Epithelial cell of proximal tubule (primary cell): ENCODE results near the gene GDF2. TPM values are rescaled to one million over a fixed set of nuclear protein-coding genes. Genes with fewer than 3 reads are reported as not detected.

ENCODE experiments used
- DNase-seq: peaks from one replicate; pipeline ENCODE4 v3.0.0-alpha.2; 2011; ENCODE audit warnings: low read depth
- H3K4me3 ChIP-seq: 2 replicates; pipeline ENCODE4 v1.5.1; 2011; ENCODE audit warnings: low read depth, mild to moderate bottlenecking, low read length
- total RNA-seq: library from RNA; depleted of rRNA; stranded (reverse); fragments of >200 nt; gene quantifications from 2 replicates; pipeline ENCODE4 v1.2.3, GENCODE V29; 2015
- TF ChIP-seq, protein P1 (sequence below): conservative IDR thresholded peaks from 2 replicates; pipeline ENCODE4 v1.5.1; 2012; ENCODE audit warnings: low read depth, mild to moderate bottlenecking, low read length

Gene GDF2
- total RNA-seq, 1 donor from 2014 or later = not detected

DNA sequence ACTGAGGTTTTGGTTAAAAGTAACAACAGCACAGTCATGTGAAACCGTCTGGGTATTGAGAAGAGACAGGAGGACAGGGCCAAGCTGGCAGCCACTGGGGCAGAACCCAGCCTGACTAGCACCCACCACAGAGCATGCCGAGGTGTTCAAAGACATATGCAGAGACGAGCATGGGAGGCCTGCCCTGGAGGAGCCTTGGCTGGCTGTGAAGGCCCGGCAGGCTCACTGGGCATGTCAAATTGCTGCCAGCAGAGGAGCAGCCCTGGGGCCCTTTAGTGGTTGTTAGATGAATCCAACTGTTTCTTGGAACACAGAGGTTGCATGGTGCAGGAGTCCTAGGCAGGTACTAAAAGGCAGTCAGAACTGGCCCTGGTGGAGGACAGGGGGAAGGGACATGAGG is 5.0 kb upstream of the GDF2 start:
- no peak for DNase-seq

DNA sequence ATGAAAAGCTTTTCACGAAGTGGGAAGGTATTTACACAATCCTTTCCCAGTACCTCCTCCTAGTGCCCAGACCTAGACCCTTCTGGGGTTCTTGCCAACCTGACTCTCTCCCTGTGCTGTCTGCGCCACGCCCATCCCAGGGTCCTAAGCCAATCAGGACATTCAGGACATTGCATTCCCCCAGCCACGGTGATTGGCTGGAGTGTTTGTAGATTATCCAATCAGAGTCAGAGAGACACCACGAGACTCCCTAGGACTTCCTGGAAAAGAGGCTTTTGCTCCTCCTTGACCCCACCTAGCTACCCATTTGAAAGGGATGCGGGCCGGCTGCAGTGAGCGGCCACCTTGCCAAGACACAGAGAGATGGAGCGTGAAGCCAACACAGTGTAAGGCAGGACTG is 3.5 kb upstream of the GDF2 start:
- DNase-seq = no peak
- TF ChIP-seq, protein P1, sequence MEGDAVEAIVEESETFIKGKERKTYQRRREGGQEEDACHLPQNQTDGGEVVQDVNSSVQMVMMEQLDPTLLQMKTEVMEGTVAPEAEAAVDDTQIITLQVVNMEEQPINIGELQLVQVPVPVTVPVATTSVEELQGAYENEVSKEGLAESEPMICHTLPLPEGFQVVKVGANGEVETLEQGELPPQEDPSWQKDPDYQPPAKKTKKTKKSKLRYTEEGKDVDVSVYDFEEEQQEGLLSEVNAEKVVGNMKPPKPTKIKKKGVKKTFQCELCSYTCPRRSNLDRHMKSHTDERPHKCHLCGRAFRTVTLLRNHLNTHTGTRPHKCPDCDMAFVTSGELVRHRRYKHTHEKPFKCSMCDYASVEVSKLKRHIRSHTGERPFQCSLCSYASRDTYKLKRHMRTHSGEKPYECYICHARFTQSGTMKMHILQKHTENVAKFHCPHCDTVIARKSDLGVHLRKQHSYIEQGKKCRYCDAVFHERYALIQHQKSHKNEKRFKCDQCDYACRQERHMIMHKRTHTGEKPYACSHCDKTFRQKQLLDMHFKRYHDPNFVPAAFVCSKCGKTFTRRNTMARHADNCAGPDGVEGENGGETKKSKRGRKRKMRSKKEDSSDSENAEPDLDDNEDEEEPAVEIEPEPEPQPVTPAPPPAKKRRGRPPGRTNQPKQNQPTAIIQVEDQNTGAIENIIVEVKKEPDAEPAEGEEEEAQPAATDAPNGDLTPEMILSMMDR = no peak
- H3K4me3 ChIP-seq = no peak overlapping the region

More for the DNA sequence above, 5.0 kb upstream of the GDF2 start:
- no peak overlapping the region for H3K4me3 ChIP-seq
- TF ChIP-seq, protein P1 = no peak

DNA sequence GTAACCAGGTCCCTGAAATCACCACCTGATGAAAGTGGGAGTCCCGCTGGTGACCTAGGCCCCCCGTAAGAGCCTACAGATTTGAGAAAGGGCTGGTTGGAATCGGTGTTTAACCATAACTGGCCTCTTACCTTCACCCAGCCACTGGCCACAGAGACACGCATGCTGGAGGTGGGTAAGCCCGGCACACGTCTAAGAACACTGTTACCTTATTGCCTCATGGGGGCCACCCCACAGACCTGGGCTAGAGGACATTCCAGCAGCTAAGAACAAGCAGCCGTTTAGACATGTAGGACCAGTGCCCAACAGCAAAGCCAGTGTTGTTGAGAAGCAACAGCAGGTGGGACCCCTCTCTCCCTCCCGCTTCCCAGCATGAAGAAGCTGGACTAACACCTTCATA is 2.5 kb upstream of the GDF2 start:
- DNase-seq = no peak
- TF ChIP-seq, protein P1 = no peak
- no peak overlapping the region for H3K4me3 ChIP-seq

DNA sequence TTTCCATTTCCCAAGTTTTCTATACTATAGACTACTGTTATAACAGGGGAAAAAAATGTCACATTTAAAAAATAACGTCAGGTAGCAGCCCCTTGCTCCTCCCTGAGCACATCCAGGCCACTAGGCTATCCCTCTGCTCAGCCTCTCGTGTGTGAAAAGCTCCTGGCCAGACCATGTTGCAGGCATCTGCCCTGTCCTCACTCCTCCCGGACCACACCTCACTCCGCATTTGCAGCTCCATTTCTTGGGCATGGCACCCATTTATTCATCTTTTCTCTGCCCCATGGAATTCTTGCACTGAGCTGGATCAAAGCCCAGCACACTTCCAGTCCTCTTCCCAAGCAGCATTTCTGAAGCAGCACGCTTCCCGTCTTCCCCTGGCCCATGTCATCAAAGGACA is 1.4 kb upstream of the GDF2 start:
- no peak for DNase-seq
- H3K4me3 ChIP-seq = no peak overlapping the region
- TF ChIP-seq, protein P1 = no peak

DNA sequence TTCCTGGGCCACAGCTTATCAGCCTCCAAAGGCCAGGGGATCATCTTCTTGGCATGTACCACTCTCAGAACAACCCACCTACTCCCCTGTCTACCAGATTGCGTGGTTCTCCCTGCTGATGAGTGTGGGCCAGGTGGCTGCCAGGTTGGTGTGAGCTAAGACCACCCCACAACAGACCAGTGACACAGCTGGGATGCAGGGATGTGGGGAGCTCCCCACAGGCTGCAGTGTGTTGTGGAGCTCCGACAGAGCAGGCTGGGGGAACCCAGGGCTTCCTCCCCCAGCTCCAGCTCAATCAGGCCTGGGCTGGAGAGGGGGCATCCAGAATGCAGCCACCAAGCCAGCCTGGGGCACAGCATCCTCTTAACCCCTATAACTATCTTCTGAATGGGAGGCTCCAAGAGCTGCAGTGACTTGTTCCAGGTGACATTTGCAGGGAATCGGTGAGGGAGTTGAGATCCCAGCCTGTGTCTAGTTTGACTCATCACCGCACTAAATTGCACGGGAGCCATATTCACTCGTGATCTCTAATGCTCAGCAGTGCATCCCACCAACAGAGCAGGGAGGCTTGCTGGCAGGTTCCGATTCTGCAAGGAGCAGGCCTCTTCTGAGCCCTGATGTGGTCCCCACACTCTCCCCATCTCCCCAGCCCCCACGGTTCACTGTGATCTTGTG is 596 bp upstream of the GDF2 start:
- no peak for DNase-seq
- no peak overlapping the region for H3K4me3 ChIP-seq
- TF ChIP-seq, protein P1 = no peak

DNA sequence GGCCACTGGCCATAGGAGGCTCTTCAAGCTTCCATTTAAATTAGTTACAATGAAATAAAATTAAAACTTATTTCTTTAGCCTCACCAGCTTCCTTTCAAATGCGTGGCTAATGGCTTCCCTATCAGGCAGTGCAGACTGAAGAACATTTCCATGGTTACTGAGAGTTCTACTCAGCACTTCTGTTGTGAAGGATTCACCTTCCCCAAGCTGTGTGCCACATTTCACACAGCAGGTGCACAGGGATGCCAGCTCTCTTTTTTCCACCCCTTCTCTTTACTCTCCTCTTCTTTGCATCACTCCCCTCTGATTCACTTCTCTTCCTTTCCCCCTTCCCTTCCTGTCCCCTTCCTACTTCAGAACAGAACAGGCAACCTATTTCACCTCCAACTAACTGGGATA is 833 bp downstream of the GDF2 start:
- TF ChIP-seq, protein P1 = no peak
- DNase-seq = no peak
- no peak overlapping the region for H3K4me3 ChIP-seq

DNA sequence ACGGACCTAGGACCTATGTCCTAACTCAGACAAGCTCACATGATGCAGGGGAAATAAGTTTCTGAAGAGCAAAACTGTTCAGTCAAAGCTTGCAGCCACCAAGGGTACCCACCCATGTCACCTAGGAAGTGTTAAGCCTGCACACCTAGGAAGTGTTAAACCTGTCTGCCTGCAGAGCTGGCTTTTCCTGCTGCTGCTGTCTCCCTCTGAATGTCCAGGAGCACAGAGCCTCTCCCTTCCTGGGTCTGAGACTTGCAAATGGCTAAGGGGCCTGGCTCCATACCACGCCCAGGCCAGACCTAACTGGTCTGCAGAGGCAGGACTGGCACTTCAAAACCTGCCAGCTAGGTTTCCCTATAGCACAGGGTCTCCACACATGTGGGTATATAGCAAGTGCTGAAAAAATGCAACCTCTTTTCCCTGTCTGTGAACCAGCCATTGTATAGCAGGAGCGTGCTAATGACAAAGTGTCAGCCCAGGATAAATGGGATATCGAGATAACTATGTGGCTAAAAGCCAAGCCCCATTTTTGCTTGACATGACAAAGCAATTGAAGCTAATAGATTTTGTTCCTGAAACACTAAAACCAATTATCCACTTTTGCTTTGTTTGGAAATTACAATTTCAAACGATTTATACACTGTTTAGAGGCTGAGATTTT is 1.5 kb downstream of the GDF2 start:
- H3K4me3 ChIP-seq = no peak overlapping the region
- no peak for DNase-seq
- TF ChIP-seq, protein P1 = no peak
